ENCODE results near the gene ERAL1.
"Not testable (repeated sequence)": the region's sequence is repeated elsewhere in the genome, so short reads cannot be mapped to it uniquely, and the experiment has no call there.

The ERAL1 gene
- total RNA-seq, result 9.4 to 13.4 reads per million in 2 donors

GRCh38 chr17:28854457-28855335 lies at the start of gene ERAL1:
Gene ERAL1, plus strand, starts transcription at chr17:28855016. Its CDS starts 19 bp downstream, at chr17:28855035.
- peak; percentile 65 to 88 (median 78) for DNase-seq

GRCh38 chr17:28807925-28808634 lies 46.7 kb upstream of the ERAL1 start:
- DNase-seq, result no peak

GRCh38 chr17:28810437-28810836 lies 44.4 kb upstream of the ERAL1 start:
- peak in 1 of 5 experiments; percentile 20 for DNase-seq

- no peak for DNase-seq
Measured at GRCh38 chr17:28811651-28812090, 43.1 kb upstream of the ERAL1 start.

GRCh38 chr17:28812091-28812747 lies 42.6 kb upstream of the ERAL1 start:
- peak; percentile 91 to 98 (median 93) for DNase-seq

- peak in 1 of 5 experiments; percentile 71 for DNase-seq
Measured at GRCh38 chr17:28812748-28813377, 42.0 kb upstream of the ERAL1 start.

- no peak for DNase-seq
Measured at GRCh38 chr17:28816540-28816939, 38.3 kb upstream of the ERAL1 start.

GRCh38 chr17:28818819-28819221 lies 36.0 kb upstream of the ERAL1 start:
- no peak for DNase-seq

GRCh38 chr17:28819582-28819981 lies 35.2 kb upstream of the ERAL1 start:
- no peak for DNase-seq

GRCh38 chr17:28827672-28828071 lies 27.1 kb upstream of the ERAL1 start:
- no peak for DNase-seq

GRCh38 chr17:28828294-28829040 lies 26.3 kb upstream of the ERAL1 start:
- DNase-seq, result no peak

GRCh38 chr17:28834420-28834819 lies 20.4 kb upstream of the ERAL1 start:
- no peak for DNase-seq

GRCh38 chr17:28836541-28836940 lies 18.3 kb upstream of the ERAL1 start:
- not testable (repeated sequence) for DNase-seq

- DNase-seq, result no peak
Measured at GRCh38 chr17:28839221-28839620, 15.6 kb upstream of the ERAL1 start.

GRCh38 chr17:28841901-28842281 lies 12.9 kb upstream of the ERAL1 start:
- DNase-seq, result peak in 2 of 5 experiments; percentile 2 to 36

GRCh38 chr17:28842282-28843012 lies 12.4 kb upstream of the ERAL1 start, which contains the start of gene FAM222B:
Gene FAM222B, minus strand, starts transcription at chr17:28842790. Its CDS starts 76,123 bp downstream, at chr17:28766667.
- DNase-seq, result peak; percentile 69 to 88 (median 80)

GRCh38 chr17:28843816-28844148 lies 11.0 kb upstream of the ERAL1 start:
- no peak for DNase-seq

- DNase-seq, result no peak
Measured at GRCh38 chr17:28846231-28846630, 8.6 kb upstream of the ERAL1 start.

GRCh38 chr17:28846699-28847098 lies 8.1 kb upstream of the ERAL1 start:
- DNase-seq, result not testable (repeated sequence)

GRCh38 chr17:28848667-28849066 lies 6.1 kb upstream of the ERAL1 start:
- DNase-seq, result peak; percentile 19 to 69 (median 39)

GRCh38 chr17:28849281-28849680 lies 5.5 kb upstream of the ERAL1 start:
- peak in 1 of 5 experiments; percentile 27 for DNase-seq

All from T-helper 2 cell (primary cell).